K562 (cell line): ENCODE results near the gene SMAD3. TPM values are rescaled to one million over a fixed set of nuclear protein-coding genes. Genes with fewer than 3 reads are reported as not detected.

Source experiments
- CC2D1A ChIP-seq: fragments of 450-650 bp; IDR thresholded peaks from 2 replicates; pipeline ENCODE4 v1.6.1; 2017; ENCODE audit warnings: mild to moderate bottlenecking
- CEBPB ChIP-seq: fragments of 450-650 bp; IDR thresholded peaks from 2 replicates; pipeline ENCODE4 v1.6.1; 2016; ENCODE audit warnings: missing genetic modification characterization, missing compliant biosample characterization
- CTBP1 ChIP-seq: fragments of 450-650 bp; IDR thresholded peaks from 2 replicates; pipeline ENCODE4 v1.6.1; 2016; ENCODE audit warnings: borderline replicate concordance
- E4F1 ChIP-seq: fragments of 250-450 bp; sonication (Bioruptor Pico); IDR thresholded peaks from 2 replicates; pipeline ENCODE4 v1.5.0; 2021; ENCODE audit warnings: mild to moderate bottlenecking, borderline replicate concordance
- GATAD2A ChIP-seq: fragments of 450-650 bp; IDR thresholded peaks from 2 replicates; pipeline ENCODE4 v1.6.1; 2017
- GTF2F1 ChIP-seq: IDR thresholded peaks from 2 replicates; pipeline ENCODE4 v1.6.1; 2011; ENCODE audit warnings: low read depth, low read length, improper control_type of control experiment
- ID3 ChIP-seq, 2 experiments: fragments of 250-450 bp in 1 of 2; fragments of 450-650 bp in 1 of 2; sonication (Bioruptor Pico) in 1 of 2; IDR thresholded peaks; 2 replicates each; pipeline versions ENCODE4 v1.6.1 to v1.8.0; 2016 to 2021; ENCODE audit warnings: mild to moderate bottlenecking in 2 of 2, moderate library complexity in 2 of 2, missing compliant biosample characterization in 1 of 2, missing genetic modification characterization in 1 of 2
- ILK ChIP-seq: fragments of 450-650 bp; IDR thresholded peaks from 2 replicates; pipeline ENCODE4 v1.6.1; 2016; ENCODE audit warnings: missing genetic modification characterization, low read depth, mild to moderate bottlenecking, missing compliant biosample characterization, moderate library complexity, borderline replicate concordance
- KLF13 ChIP-seq: fragments of 450-650 bp; IDR thresholded peaks from 2 replicates; pipeline ENCODE4 v1.6.1; 2016; ENCODE audit warnings: missing genetic modification characterization, low read depth, mild to moderate bottlenecking, missing compliant biosample characterization, moderate library complexity, borderline replicate concordance
- MAFK ChIP-seq: IDR thresholded peaks from 2 replicates; pipeline ENCODE4 v1.6.1; 2011; ENCODE audit warnings: low read length, improper control_type of control experiment
- MITF ChIP-seq: IDR thresholded peaks from 2 replicates; pipeline ENCODE4 v1.6.1; 2014; ENCODE audit warnings: antibody characterized with exemption
- NCOA2 ChIP-seq, 2 experiments: fragments of 450-650 bp; IDR thresholded peaks; 2 replicates each; pipeline ENCODE4 v1.6.1; 2018; ENCODE audit warnings: mild to moderate bottlenecking in 2 of 2, moderate library complexity in 1 of 2; ENCODE audit not compliant: partially characterized antibody in 2 of 2
- PRPF4 ChIP-seq: fragments of 200-400 bp; formaldehyde crosslinking; IDR thresholded peaks from one replicate; pipeline ENCODE4 v1.6.1; 2017; ENCODE audit warnings: low read length, low read depth, mild to moderate bottlenecking; ENCODE audit not compliant: insufficient read depth, poor library complexity, severe bottlenecking
- SAFB ChIP-seq: fragments of 200-400 bp; formaldehyde crosslinking; IDR thresholded peaks from 2 replicates; pipeline ENCODE4 v1.6.1; 2017; ENCODE audit warnings: low read depth, low read length, borderline replicate concordance
- SNIP1 ChIP-seq: fragments of 450-650 bp; IDR thresholded peaks from 2 replicates; pipeline ENCODE4 v1.7.1; 2017; ENCODE audit warnings: low read depth, mild to moderate bottlenecking
- TCF3 ChIP-seq: sonication (generic); formaldehyde crosslinking; IDR thresholded peaks from 2 replicates; pipeline ENCODE4 v1.4.0; 2020; ENCODE audit warnings: mild to moderate bottlenecking, missing genetic modification reagents
- TEAD4 ChIP-seq, 2 experiments: sonication (generic) in 1 of 2; formaldehyde crosslinking in 1 of 2; IDR thresholded peaks; 2 replicates each; pipeline versions ENCODE4 v1.6.1 to v1.8.0; 2012 to 2022; ENCODE audit warnings: borderline replicate concordance in 1 of 2, inconsistent platforms in 1 of 2, low read length in 1 of 2, mild to moderate bottlenecking in 1 of 2, missing genetic modification reagents in 1 of 2
- XRCC4 ChIP-seq: IDR thresholded peaks from one replicate; pipeline ENCODE4 v1.6.1; 2011; ENCODE audit not compliant: insufficient read depth, insufficient read length; ENCODE audit errors: extremely low read depth
- ZNF512 ChIP-seq: IDR thresholded peaks from 2 replicates; pipeline ENCODE4 v1.6.1; 2016; ENCODE audit warnings: missing genetic modification characterization, missing compliant biosample characterization
- ZNF561 ChIP-seq: fragments of 450-650 bp; formaldehyde crosslinking; conservative IDR thresholded peaks from 2 replicates; pipeline ENCODE4 v1.4.0; 2020; ENCODE audit warnings: mild to moderate bottlenecking, moderate library complexity
- ZNF707 ChIP-seq: fragments of 250-450 bp; sonication (Bioruptor Pico); conservative IDR thresholded peaks from 2 replicates; pipeline ENCODE4 v1.8.0; 2022; ENCODE audit warnings: inconsistent platforms, mild to moderate bottlenecking, moderate library complexity
- ZSCAN32 ChIP-seq: fragments of 450-650 bp; formaldehyde crosslinking; IDR thresholded peaks from 2 replicates; pipeline ENCODE4 v1.4.0; 2020; ENCODE audit warnings: mild to moderate bottlenecking, moderate library complexity
- polyA plus RNA-seq, 8 experiments: library from polyadenylated mRNA; depleted of rRNA in 4 of 8; stranded (reverse) in 5 of 8; unstranded in 3 of 8; fragments of >200 nt; fragmentation: Nextera tagmentation in 2 of 8; fragmentation: Illumina TruSeq in 1 of 8; extraction: Ambion mirVana in 2 of 8; extraction: Trizol in 1 of 8; gene quantifications; 2 replicates each; pipeline versions ENCODE4 v1.2.1 to v1.2.3, GENCODE V29; 2011 to 2014; ENCODE audit warnings: inconsistent platforms in 1 of 8, missing spikeins in 1 of 8
- total RNA-seq, 7 experiments: library from RNA; depleted of rRNA in 6 of 7; stranded (reverse); fragments of >200 nt in 6 of 7; fragmentation: Illumina TruSeq in 2 of 7; extraction: Trizol in 2 of 7; gene quantifications; 2 replicates each; pipeline versions ENCODE4 v1.2.1 to v1.2.3, GENCODE V29; 2011 to 2021; ENCODE audit warnings: low replicate concordance in 1 of 7

Gene SMAD3
- total and polyA plus RNA-seq, 9 of the 15 experiments (the other 6 are each of a cell fraction or from before 2014, with no cell fraction given): 4.3 to 39.2 (median 11.1) TPM

GRCh38 chr15:67076147-67076843 is 10.9 kb downstream of the SMAD3 start (continued):
- no peak for TF ChIP-seq E4F1 (CRISPR knock-in tag)
- TF ChIP-seq ZNF512: no peak
- 0 out of 2 replicates have a peak, but pooled peaks have one; percentile 25 for TF ChIP-seq KLF13 (tag)
- no peak for TF ChIP-seq PRPF4
- TF ChIP-seq ILK (tag): no peak
- TF ChIP-seq ZNF561 (CRISPR knock-in tag): no peak
- TF ChIP-seq TCF3 (CRISPR knock-in tag): peak; percentile 60
- TF ChIP-seq TEAD4 (IDR thresholded peaks at IDR 0.05; ENCODE audit: low read length): peak; percentile 70
- no peak for TF ChIP-seq TEAD4 (CRISPR knock-in tag; IDR thresholded peaks at IDR 0.05; ENCODE audit: borderline replicate concordance)
- TF ChIP-seq NCOA2 (IDR thresholded peaks at IDR 0.05; ENCODE audit: partially characterized antibody in 2 of 2): no peak
- TF ChIP-seq ID3 (CRISPR knock-in tag; IDR thresholded peaks at IDR 0.05): no peak
- 0 out of 2 replicates have a peak, but pooled peaks have one; percentile 44 for TF ChIP-seq ID3 (tag; IDR thresholded peaks at IDR 0.05)
- no peak for TF ChIP-seq XRCC4
- no peak for TF ChIP-seq ZNF707 (CRISPR knock-in tag)
- no peak for TF ChIP-seq GTF2F1
- TF ChIP-seq MAFK: no peak
- no peak for TF ChIP-seq CC2D1A
- no peak for TF ChIP-seq SNIP1
- TF ChIP-seq CTBP1: no peak; the same call in 1 of the 2 replicates
- no peak for TF ChIP-seq SAFB
- TF ChIP-seq MITF: no peak
- TF ChIP-seq GATAD2A: no peak
- no peak for TF ChIP-seq CEBPB (tag)
- TF ChIP-seq ZSCAN32 (CRISPR knock-in tag): no peak
